ENCODE measurements around the gene CST3. TPM values are rescaled to one million over a fixed set of nuclear protein-coding genes. Genes with fewer than 3 reads are reported as not detected.

The CST3 gene
- total RNA-seq, 1 experiment from 2014 or later = 262 TPM

- no peaks in the 10 kb centered on the region for H3K36me3 ChIP-seq (ENCODE audit: low read depth)
- H3F3A ChIP-seq (ENCODE audit: insufficient read depth, low read depth) = no peaks in the 10 kb centered on the region
- H3K27ac ChIP-seq = no peak overlapping the region
- CTCF ChIA-PET = no interaction called here
- no peaks in the 10 kb centered on the region for H4K20me1 ChIP-seq (ENCODE audit: insufficient read depth)
- no peak overlapping the region for H3K4me2 ChIP-seq
- no TSS peak for BruUV-seq (replicated peaks)
- no peak overlapping the region for H2AFZ ChIP-seq
- POLR2A ChIA-PET (ENCODE audit: unreplicated experiment) = no interaction called here
- no peak overlapping the region for H3K4me3 ChIP-seq
- no peaks in the 10 kb centered on the region for H3K9me3 ChIP-seq (ENCODE audit: insufficient read depth, low read depth)
- intact Hi-C loops (cut with micrococcal nuclease; ENCODE audit: unreplicated experiment) = no loop called here
- H3K4me1 ChIP-seq (replicated peaks; ENCODE audit: insufficient read depth) = no peaks in the 10 kb centered on the region
- H3K9me2 ChIP-seq (ENCODE audit: insufficient read depth) = no peaks in the 10 kb centered on the region
- no peak for DNase-seq
- no peaks in the 10 kb centered on the region for H3K79me2 ChIP-seq (ENCODE audit: low read depth)
- TF ChIP-seq CTCF (conservative IDR thresholded peaks at IDR 0.05) (no peak), EZH2 (IDR thresholded peaks at IDR 0.05; ENCODE audit: low read depth) (no peak)
- no peaks in the 10 kb centered on the region for H3K27me3 ChIP-seq (ENCODE audit: insufficient read depth, low read depth)
Measured at GRCh38 chr20:23680146-23680545, 42.4 kb upstream of the CST3 start.

- H3K4me3 ChIP-seq = no peak overlapping the region
- no peaks in the 10 kb centered on the region for H3F3A ChIP-seq (ENCODE audit: insufficient read depth, low read depth)
- H3K27me3 ChIP-seq (ENCODE audit: insufficient read depth, low read depth) = no peaks in the 10 kb centered on the region
- no peak overlapping the region for H3K27ac ChIP-seq
- POLR2A ChIA-PET (ENCODE audit: unreplicated experiment) = interaction anchor here (0.6 kb wide), 1 partner anchor 1728 kb away, joined by 4 read pairs; the partner anchor contains the start of gene GINS1
- TF ChIP-seq CTCF (conservative IDR thresholded peaks at IDR 0.05) (no peak), EZH2 (IDR thresholded peaks at IDR 0.05; ENCODE audit: low read depth) (no peak)
- no peaks in the 10 kb centered on the region for H4K20me1 ChIP-seq (ENCODE audit: insufficient read depth)
- H3K9me2 ChIP-seq (ENCODE audit: insufficient read depth) = no peaks in the 10 kb centered on the region
- no peaks in the 10 kb centered on the region for H3K4me1 ChIP-seq (replicated peaks; ENCODE audit: insufficient read depth)
- DNase-seq = no peak
- intact Hi-C loops (cut with micrococcal nuclease; ENCODE audit: unreplicated experiment) = no loop called here
- CTCF ChIA-PET = no interaction called here
- H3K79me2 ChIP-seq (ENCODE audit: low read depth) = no peaks in the 10 kb centered on the region
- BruUV-seq (replicated peaks) = no TSS peak
- H3K36me3 ChIP-seq (ENCODE audit: low read depth) = no peaks in the 10 kb centered on the region
- H3K9me3 ChIP-seq (ENCODE audit: insufficient read depth, low read depth) = no peaks in the 10 kb centered on the region
- no peak overlapping the region for H2AFZ ChIP-seq
- H3K4me2 ChIP-seq = no peak overlapping the region
Measured at GRCh38 chr20:23679133-23680092, 41.7 kb upstream of the CST3 start.

GRCh38 chr20:23673209-23673608 is 35.5 kb upstream of the CST3 start:
- CTCF ChIA-PET = no interaction called here
- no peak overlapping the region for H3K4me2 ChIP-seq
- POLR2A ChIA-PET (ENCODE audit: unreplicated experiment) = no interaction called here
- BruUV-seq (replicated peaks) = no TSS peak
- intact Hi-C loops (cut with micrococcal nuclease; ENCODE audit: unreplicated experiment) = no loop called here
- no peaks in the 10 kb centered on the region for H3F3A ChIP-seq (ENCODE audit: insufficient read depth, low read depth)
- DNase-seq = no peak
- no peaks in the 10 kb centered on the region for H3K36me3 ChIP-seq (ENCODE audit: low read depth)
- no peaks in the 10 kb centered on the region for H3K9me3 ChIP-seq (ENCODE audit: insufficient read depth, low read depth)
- no peaks in the 10 kb centered on the region for H3K27me3 ChIP-seq (ENCODE audit: insufficient read depth, low read depth)
- H3K79me2 ChIP-seq (ENCODE audit: low read depth) = no peaks in the 10 kb centered on the region
- H3K9me2 ChIP-seq (ENCODE audit: insufficient read depth) = no peaks in the 10 kb centered on the region
- H2AFZ ChIP-seq = no peak overlapping the region
- H3K4me3 ChIP-seq = no peak overlapping the region
- no peak overlapping the region for H3K27ac ChIP-seq
- H4K20me1 ChIP-seq (ENCODE audit: insufficient read depth) = no peaks in the 10 kb centered on the region
- TF ChIP-seq EZH2 (IDR thresholded peaks at IDR 0.05; ENCODE audit: low read depth) = no peak
- TF ChIP-seq CTCF (conservative IDR thresholded peaks at IDR 0.05) = no peak
- H3K4me1 ChIP-seq (replicated peaks; ENCODE audit: insufficient read depth) = peaks cover 6% of the 10 kb centered on the region
